K562 (cell line): Measurements from ENCODE around the gene CIB1. TPM values are rescaled to one million over a fixed set of nuclear protein-coding genes. Genes with fewer than 3 reads are reported as not detected.

Source experiments
- E2F6 ChIP-seq, 2 experiments: IDR thresholded peaks; 2 replicates each; pipeline ENCODE4 v1.6.1; 2011; ENCODE audit warnings: borderline replicate concordance in 1 of 2, control low read depth in 1 of 2, low read depth in 1 of 2, low read length in 1 of 2, mild to moderate bottlenecking in 1 of 2, mixed read lengths in 1 of 2, moderate library complexity in 1 of 2; ENCODE audit not compliant: insufficient read depth in 1 of 2, insufficient read length in 1 of 2, poor library complexity in 1 of 2, severe bottlenecking in 1 of 2; ENCODE audit errors: extremely low read depth in 1 of 2
- E4F1 ChIP-seq: fragments of 250-450 bp; sonication (Bioruptor Pico); IDR thresholded peaks from 2 replicates; pipeline ENCODE4 v1.5.0; 2021; ENCODE audit warnings: mild to moderate bottlenecking, borderline replicate concordance
- FOXJ2 ChIP-seq: fragments of 200-800 bp; sonication (Bioruptor generic); IDR thresholded peaks from 2 replicates; pipeline ENCODE4 v1.6.1; 2016; ENCODE audit warnings: missing genetic modification characterization, missing compliant biosample characterization
- PRDM10 ChIP-seq: fragments of 450-650 bp; IDR thresholded peaks from 2 replicates; pipeline ENCODE4 v1.6.1; 2018; ENCODE audit not compliant: partially characterized antibody
- PURB ChIP-seq: sonication (generic); formaldehyde crosslinking; IDR thresholded peaks from 2 replicates; pipeline ENCODE4 v1.9.0; 2021; ENCODE audit warnings: low read depth, mild to moderate bottlenecking, missing genetic modification reagents
- SNIP1 ChIP-seq: fragments of 450-650 bp; IDR thresholded peaks from 2 replicates; pipeline ENCODE4 v1.7.1; 2017; ENCODE audit warnings: low read depth, mild to moderate bottlenecking
- STAT6 ChIP-seq: sonication (generic); formaldehyde crosslinking; IDR thresholded peaks from 2 replicates; pipeline ENCODE4 v1.8.1; 2023; ENCODE audit warnings: mild to moderate bottlenecking, missing genetic modification reagents
- SUPT5H ChIP-seq: fragments of 450-650 bp; IDR thresholded peaks from 2 replicates; pipeline ENCODE4 v1.6.1; 2016
- TAF9B ChIP-seq: fragments of 450-650 bp; IDR thresholded peaks from 2 replicates; pipeline ENCODE4 v1.6.1; 2018; ENCODE audit warnings: mild to moderate bottlenecking; ENCODE audit not compliant: partially characterized antibody
- TCF7 ChIP-seq: sonication (generic); IDR thresholded peaks from 2 replicates; pipeline ENCODE4 v1.6.1; 2016; ENCODE audit warnings: antibody characterized with exemption, borderline replicate concordance
- THAP12 ChIP-seq: fragments of 250-450 bp; sonication (Bioruptor Pico); IDR thresholded peaks from 2 replicates; pipeline ENCODE4 v1.9.0; 2021; ENCODE audit warnings: mild to moderate bottlenecking, inconsistent platforms
- ZNF212 ChIP-seq: fragments of 450-650 bp; formaldehyde crosslinking; IDR thresholded peaks from 2 replicates; pipeline ENCODE4 v1.4.0; 2020; ENCODE audit warnings: mild to moderate bottlenecking
- ZNF583 ChIP-seq: fragments of 250-450 bp; sonication (Bioruptor Pico); IDR thresholded peaks from 2 replicates; pipeline ENCODE4 v1.4.0; 2020
- ZNF77 ChIP-seq: fragments of 250-450 bp; sonication (Bioruptor Pico); IDR thresholded peaks from 2 replicates; pipeline ENCODE4 v1.5.0; 2020
- polyA plus RNA-seq, 8 experiments: library from polyadenylated mRNA; depleted of rRNA in 4 of 8; stranded (reverse) in 5 of 8; unstranded in 3 of 8; fragments of >200 nt; fragmentation: Nextera tagmentation in 2 of 8; fragmentation: Illumina TruSeq in 1 of 8; extraction: Ambion mirVana in 2 of 8; extraction: Trizol in 1 of 8; gene quantifications; 2 replicates each; pipeline versions ENCODE4 v1.2.1 to v1.2.3, GENCODE V29; 2011 to 2014; ENCODE audit warnings: inconsistent platforms in 1 of 8, missing spikeins in 1 of 8
- total RNA-seq, 7 experiments: library from RNA; depleted of rRNA in 6 of 7; stranded (reverse); fragments of >200 nt in 6 of 7; fragmentation: Illumina TruSeq in 2 of 7; extraction: Trizol in 2 of 7; gene quantifications; 2 replicates each; pipeline versions ENCODE4 v1.2.1 to v1.2.3, GENCODE V29; 2011 to 2021; ENCODE audit warnings: low replicate concordance in 1 of 7

Gene CIB1
- total and polyA plus RNA-seq, 9 of the 15 experiments (the other 6 are each of a cell fraction or from before 2014, with no cell fraction given): 14.9 to 136 (median 64.5) TPM

GRCh38 chr15:90184786-90185704 lies 48.7 kb downstream of the CIB1 start (continued):
- TF ChIP-seq E4F1 (CRISPR knock-in tag) (no peak), TCF7 (no peak), ZNF212 (CRISPR knock-in tag) (no peak), SUPT5H (no peak), PURB (CRISPR knock-in tag) (no peak), ZNF77 (CRISPR knock-in tag) (no peak), E2F6 (IDR thresholded peaks at IDR 0.05; ENCODE audit: borderline replicate concordance in 1 of 2, extremely low read depth in 1 of 2, insufficient read depth in 1 of 2, insufficient read length in 1 of 2, low read depth in 1 of 2, low read length in 1 of 2, poor library complexity in 1 of 2, severe bottlenecking in 1 of 2) (no peak), SNIP1 (no peak), THAP12 (CRISPR knock-in tag) (0 out of 2 replicates have a peak, but pooled peaks have one; percentile 11), FOXJ2 (no peak; the same call in 1 of the 2 replicates), PRDM10 (peak; percentile 15), TAF9B (no peak), STAT6 (CRISPR knock-in tag) (0 out of 2 replicates have a peak, but pooled peaks have one; percentile 60), ZNF583 (CRISPR knock-in tag) (no peak)
